Stimulated activated CD8-positive, alpha-beta memory T cell treated with anti-CD3 and anti-CD28 coated beads, Interleukin-15, amount 100 ng/mL, for 4 hours (primary cell): ENCODE measurements around the gene MRPL21.

Experiments used
- DNase-seq, 2 donors: peaks; one replicate each; pipeline ENCODE4 v3.0.0-alpha.2; 2020; ENCODE audit warnings: low read depth in 2 of 2

Gene MRPL21

GRCh38 chr11:68903288-68904247 is at the start of gene MRPL21, which contains the start of gene IGHMBP2:
Gene MRPL21 (minus strand): TSS chr11:68903832. CDS start chr11:68903810, 22 bp downstream.
Gene IGHMBP2 (plus strand): TSS chr11:68903891. CDS start chr11:68903953, 62 bp downstream.
- peak; percentile 61 to 69 for DNase-seq

DNA sequence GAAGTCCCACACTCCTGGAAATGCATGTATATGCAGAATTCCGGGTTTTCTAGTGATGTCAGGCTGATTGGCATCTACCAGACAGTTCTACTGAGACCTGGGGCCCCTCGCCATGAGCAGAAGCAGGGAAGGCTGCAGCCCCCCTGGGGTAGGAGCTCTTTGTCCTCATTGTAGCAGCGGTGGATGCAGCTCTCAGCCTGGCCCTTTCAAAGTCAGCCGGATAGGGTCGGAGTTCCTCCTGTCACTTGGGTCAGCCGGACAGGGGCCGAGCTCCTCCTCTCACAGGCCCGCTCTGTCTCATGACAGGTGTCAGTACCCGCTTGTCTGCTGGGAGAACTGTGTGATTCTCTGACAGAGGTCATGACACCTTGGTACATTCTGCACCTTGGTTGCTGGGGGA is 47.1 kb upstream of the MRPL21 start:
- DNase-seq, result no peak

- DNase-seq, result no peak
Observed at GRCh38 chr11:68950270-68950669, 46.6 kb upstream of the MRPL21 start.

DNA sequence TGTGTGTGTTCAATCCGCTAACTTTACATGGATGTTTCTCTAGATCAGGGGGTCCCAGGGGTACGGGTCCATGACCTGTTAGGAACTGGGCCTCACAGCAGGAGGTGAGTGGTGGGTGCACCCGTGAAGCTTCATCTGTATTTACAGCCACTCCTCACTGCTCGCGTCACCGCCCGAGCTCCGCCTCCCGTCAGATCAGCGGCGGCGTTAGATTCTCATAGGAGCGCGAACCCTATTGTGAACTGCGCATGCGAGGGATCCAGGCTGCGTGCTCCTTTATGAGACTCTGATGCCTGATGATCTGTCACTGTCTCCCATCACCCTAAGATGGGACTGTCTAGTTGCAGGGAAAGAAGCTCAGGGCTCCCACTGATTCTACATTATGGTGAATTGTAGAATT is 45.3 kb upstream of the MRPL21 start:
- no peak for DNase-seq

GRCh38 chr11:68948496-68948895 is 44.9 kb upstream of the MRPL21 start:
- DNase-seq, result no peak

DNA sequence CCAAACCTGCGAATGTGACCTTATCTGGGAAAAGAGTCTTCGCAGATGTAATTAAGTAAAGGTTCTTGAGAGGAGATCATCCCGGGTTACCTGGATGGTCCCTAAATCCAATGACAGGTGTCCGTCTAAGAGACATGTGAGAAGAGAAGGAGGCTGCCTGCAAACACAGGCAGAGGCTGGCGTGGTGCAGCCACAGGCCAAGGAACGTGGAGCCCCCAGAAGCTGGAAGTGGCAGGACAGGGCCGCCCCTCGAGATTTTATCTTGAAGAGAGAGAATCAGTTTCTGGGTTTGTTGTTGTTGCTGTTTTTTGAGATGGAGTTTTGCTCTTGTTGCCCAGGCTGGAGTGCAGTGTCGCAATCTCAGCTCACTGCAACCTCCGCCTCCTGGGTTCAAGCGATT is 43.5 kb upstream of the MRPL21 start:
- no peak for DNase-seq

DNA sequence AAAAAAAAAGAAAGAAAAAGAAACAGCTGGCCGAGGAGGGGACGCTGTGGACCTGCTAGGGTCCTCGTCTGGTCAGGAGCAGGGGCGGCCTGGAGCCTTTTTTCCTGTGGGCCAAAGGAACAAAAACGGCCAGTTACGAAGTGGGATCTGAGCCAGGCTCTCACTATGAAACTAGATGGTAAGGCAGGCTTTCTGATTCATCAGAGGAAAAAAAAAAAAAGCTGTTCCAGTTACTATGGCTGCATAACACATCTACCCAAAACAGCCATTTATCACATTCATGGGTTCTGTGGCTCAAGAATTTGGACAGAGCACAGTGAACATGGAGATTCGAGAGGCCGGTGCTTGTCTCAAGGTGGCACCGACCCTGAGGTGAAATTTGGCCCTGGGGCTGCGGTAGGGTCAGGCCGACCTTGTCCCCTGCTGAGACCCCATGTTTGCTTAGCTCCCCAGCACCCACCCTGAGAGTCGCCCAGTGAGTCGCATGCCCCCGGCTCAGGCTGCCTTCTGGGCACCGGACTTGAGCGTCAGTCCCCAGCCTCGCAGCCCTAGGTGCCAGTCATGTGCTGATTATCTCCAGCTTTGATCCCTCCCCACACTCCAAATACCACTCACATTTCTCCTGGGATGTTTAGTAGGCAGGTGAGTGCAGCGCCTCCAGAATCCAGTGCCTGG is 42.9 kb upstream of the MRPL21 start:
- no peak for DNase-seq

DNA sequence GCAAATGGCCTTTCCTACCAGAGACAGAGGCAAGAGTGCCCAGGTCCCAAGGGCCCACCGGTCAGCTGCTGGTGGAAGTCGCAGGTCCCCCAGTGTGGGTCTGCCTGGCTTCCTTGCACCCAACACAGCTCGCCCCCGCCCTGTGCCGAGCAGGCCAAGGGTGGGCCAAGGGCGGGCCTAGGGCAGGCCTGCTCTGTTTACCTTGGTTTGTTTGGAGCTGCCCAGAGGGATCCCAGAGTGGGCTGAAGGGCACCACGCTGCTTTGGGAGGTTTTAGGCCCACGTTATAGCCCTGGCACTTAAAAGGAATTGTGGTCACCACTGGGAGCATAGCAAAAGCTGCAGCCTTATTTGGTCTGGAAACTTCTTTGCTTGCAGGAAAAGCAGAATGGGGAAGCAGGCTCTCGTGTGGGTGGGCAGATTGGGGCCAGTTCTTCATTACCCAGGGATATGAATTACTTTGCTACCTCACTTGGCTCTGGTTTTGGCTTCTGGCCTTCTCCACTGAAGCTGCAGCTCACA is 39.2 kb upstream of the MRPL21 start:
- DNase-seq, result no peak

GRCh38 chr11:68942095-68942620 is 38.5 kb upstream of the MRPL21 start:
- DNase-seq, result no peak

GRCh38 chr11:68941324-68942094 is 37.9 kb upstream of the MRPL21 start:
- DNase-seq, result no peak

GRCh38 chr11:68940651-68941323 is 37.2 kb upstream of the MRPL21 start:
- no peak for DNase-seq

GRCh38 chr11:68939583-68940555 is 36.2 kb upstream of the MRPL21 start:
- no peak for DNase-seq

DNA sequence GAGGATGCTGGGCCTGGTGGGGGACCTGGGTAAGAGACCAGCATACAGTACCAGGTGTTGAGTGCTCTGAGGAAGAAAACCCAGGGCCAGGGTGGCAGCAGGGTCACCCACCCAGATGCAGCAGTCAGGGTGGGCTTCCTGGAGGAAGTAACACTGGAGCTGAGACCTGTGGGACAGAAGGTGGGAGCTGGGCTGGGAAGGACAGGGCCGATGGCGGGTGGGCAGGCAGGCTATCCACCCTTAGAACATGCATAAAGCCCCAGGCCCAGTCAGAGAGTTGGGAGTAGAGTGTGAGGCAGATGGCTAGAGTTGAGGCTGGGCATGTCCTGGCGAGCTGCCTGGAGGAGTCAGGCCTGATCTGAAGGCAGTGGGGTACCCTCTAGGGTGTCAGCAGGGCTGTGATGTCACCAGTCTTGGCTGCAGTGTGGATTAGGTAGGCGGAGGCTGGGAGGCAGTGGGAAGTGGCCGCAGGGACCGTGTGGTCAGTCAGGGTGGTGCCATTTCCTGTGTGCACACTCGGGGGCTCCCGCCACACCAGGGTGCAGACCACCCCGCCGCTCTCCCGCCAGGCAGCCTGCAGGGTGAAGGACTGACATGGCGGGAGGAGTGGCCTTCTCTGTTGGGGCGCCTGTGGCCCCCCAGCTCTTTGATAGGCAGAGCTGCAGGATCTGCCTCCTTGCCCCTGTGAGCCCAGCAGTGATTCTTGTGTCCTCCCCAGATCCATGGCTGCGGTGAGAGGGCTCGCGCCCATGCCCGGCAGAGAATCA is 35.4 kb upstream of the MRPL21 start:
- DNase-seq, result no peak

GRCh38 chr11:68938088-68938487 is 34.5 kb upstream of the MRPL21 start:
- DNase-seq, result no peak

- no peak for DNase-seq
Observed at GRCh38 chr11:68936676-68937620, 33.3 kb upstream of the MRPL21 start.

DNA sequence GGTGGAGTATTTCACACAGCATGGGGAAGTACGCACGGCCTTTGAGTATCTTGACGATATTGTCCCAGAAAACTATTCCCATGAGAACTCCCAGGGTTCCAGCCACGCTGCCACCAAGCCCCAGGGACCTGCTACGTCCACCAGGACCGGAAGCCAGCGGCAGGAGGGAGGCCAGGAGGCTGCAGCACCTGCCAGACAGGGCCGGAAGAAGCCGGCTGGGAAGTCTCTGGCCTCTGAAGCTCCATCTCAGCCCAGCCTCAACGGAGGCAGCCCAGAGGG is 32.7 kb upstream of the MRPL21 start:
- no peak for DNase-seq

GRCh38 chr11:68935516-68936357 is 32.1 kb upstream of the MRPL21 start:
- no peak for DNase-seq
